ENCODE results near the gene ABAT. TPM values are rescaled to one million over a fixed set of nuclear protein-coding genes. Genes with fewer than 3 reads are reported as not detected.

The ABAT gene
- total RNA-seq, 1 donor from 2014 or later: 21.4 TPM

DNA sequence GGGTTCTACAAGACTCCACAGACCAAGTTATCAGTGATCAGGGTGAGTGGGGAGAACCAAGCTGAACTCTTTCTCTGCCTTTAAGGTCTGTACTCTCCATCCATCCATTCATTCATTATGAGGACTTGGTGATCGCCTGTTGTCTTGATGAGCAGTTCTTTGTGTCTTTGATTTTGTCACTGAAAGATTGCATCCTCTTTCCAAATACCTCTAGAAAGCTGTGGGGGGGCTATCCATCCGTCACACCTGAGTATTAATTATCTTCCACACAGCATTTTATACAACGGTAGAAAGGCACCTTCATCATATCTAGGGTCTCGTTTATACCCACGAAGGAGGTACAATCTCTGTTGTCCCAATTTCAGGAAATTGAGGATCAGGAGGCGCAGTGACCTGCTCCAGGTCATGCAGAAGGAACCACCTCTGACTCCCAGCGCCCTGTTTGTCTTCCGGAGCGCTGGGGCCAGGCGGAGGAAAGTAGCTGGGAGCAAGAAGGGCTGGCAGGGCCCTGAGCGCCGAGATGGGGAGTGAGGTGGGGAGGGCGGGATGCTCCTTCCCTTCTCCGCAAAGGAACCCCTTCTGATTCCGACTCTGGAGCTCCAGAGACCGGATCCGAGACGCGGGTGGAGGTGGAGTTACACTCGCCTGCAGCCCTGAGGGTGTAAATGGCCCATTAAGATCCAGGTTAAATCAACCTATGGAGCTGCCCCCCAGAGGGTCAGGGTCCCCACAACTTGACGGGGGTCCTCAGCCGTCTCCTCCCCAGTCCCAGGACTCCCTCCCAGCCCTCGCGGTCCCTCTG is 605 bp upstream of the ABAT start:
- H3K27ac Mint-ChIP-seq: no peak overlapping the region
- H3K36me3 Mint-ChIP-seq: no peaks in the 10 kb centered on the region

GRCh38 chr16:8675183-8676159 is 1.1 kb downstream of the ABAT start:
- Mint-ChIP-seq H3K4me1 (peaks cover 43% of the 10 kb centered on the region), H3K4me3 (peak overlapping the region; percentile 78), H3K36me3 (peaks cover 3% of the 10 kb centered on the region), H3K27me3 (ENCODE audit: low read depth) (no peaks in the 10 kb centered on the region), H3K9me3 (peaks cover 5% of the 10 kb centered on the region), H3K27ac (peak overlapping the region; percentile 43)
- no peak for TF ChIP-seq CTCF (IDR thresholded peaks at IDR 0.05; ENCODE audit: unreplicated experiment)
- DNase-seq (ENCODE audit: low spot score in 2 of 2, unreplicated experiment in 2 of 2): peak; percentile 54 to 71

More for the DNA sequence above, 605 bp upstream of the ABAT start:
- Mint-ChIP-seq H3K27me3 (ENCODE audit: low read depth) (no peaks in the 10 kb centered on the region), H3K9me3 (no peaks in the 10 kb centered on the region), H3K4me1 (peaks cover 40% of the 10 kb centered on the region), H3K4me3 (peak overlapping the region; percentile 78)
- no peak for TF ChIP-seq CTCF (IDR thresholded peaks at IDR 0.05; ENCODE audit: unreplicated experiment)
- no peak for DNase-seq (ENCODE audit: low spot score in 2 of 2, unreplicated experiment in 2 of 2)

- no peak for DNase-seq (ENCODE audit: low spot score in 2 of 2, unreplicated experiment in 2 of 2)
- no peak overlapping the region for H3K27ac Mint-ChIP-seq
- H3K36me3 Mint-ChIP-seq: peaks cover 3% of the 10 kb centered on the region
- peaks cover 5% of the 10 kb centered on the region for H3K9me3 Mint-ChIP-seq
- TF ChIP-seq CTCF (IDR thresholded peaks at IDR 0.05; ENCODE audit: unreplicated experiment): no peak
- no peaks in the 10 kb centered on the region for H3K27me3 Mint-ChIP-seq (ENCODE audit: low read depth)
- H3K4me3 Mint-ChIP-seq: peak overlapping the region; percentile 78
- H3K4me1 Mint-ChIP-seq: peaks cover 43% of the 10 kb centered on the region
Measured at GRCh38 chr16:8676160-8676547, 1.7 kb downstream of the ABAT start.

DNA sequence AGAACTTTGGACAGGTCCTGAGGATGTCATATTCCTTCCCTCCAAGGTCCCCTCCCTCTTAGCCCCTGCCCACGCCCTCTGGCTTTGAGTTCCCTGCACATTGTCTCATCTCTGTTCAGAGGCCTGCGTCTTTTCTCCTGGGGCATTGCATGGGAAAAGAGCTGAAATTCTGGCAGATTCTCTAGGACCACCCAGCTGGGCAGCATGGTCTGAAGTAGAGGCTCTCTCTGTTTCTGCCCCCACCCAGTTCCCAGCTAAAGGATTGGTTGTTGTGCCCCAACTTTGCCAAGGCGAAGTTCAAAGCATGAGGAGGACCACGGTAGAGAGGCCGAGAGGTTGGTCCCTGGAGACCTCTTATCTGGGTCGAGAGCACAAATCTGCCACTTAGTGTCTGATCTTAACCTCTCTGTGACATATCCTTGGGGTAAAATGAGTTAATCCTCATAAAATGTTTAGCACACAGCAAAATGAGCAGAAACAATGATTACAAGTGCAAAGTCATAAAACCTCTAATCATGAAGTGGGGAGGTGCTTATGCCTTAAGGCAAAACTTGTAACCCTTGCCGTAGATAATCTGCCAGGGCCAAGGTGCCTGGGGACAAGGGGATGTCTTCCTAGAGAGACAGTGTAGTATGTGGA is 2.4 kb downstream of the ABAT start:
- Mint-ChIP-seq H3K9me3 (peaks cover 5% of the 10 kb centered on the region), H3K36me3 (peaks cover 3% of the 10 kb centered on the region), H3K27me3 (ENCODE audit: low read depth) (no peaks in the 10 kb centered on the region), H3K4me3 (no peak overlapping the region), H3K27ac (no peak overlapping the region), H3K4me1 (peaks cover 43% of the 10 kb centered on the region)
- TF ChIP-seq CTCF (IDR thresholded peaks at IDR 0.05; ENCODE audit: unreplicated experiment): no peak
- DNase-seq (ENCODE audit: low spot score in 2 of 2, unreplicated experiment in 2 of 2): no peak

- Mint-ChIP-seq H3K4me3 (no peak overlapping the region), H3K27me3 (ENCODE audit: low read depth) (no peaks in the 10 kb centered on the region), H3K9me3 (peaks cover 5% of the 10 kb centered on the region), H3K36me3 (peaks cover 3% of the 10 kb centered on the region), H3K27ac (peak overlapping the region; percentile 25), H3K4me1 (peaks cover 47% of the 10 kb centered on the region)
- DNase-seq (ENCODE audit: low spot score in 2 of 2, unreplicated experiment in 2 of 2): no peak
- no peak for TF ChIP-seq CTCF (IDR thresholded peaks at IDR 0.05; ENCODE audit: unreplicated experiment)
Measured at GRCh38 chr16:8677481-8677880, 3.1 kb downstream of the ABAT start.
